K562 (cell line): Measurements from ENCODE around the gene ATP13A5. TPM values are rescaled to one million over a fixed set of nuclear protein-coding genes. Genes with fewer than 3 reads are reported as not detected.

ENCODE experiments used
- ATAC-seq: fragments of 200-7000 bp; cut with Tn5 transposase; 3 replicates; pipeline ENCODE4 v1.9.1; 2020; ENCODE audit warnings: moderate library complexity
- BruUV-seq: library from RNA; stranded (reverse); fragments of 400-500 nt; replicated peaks from 2 replicates; lab custom pipeline; 2021; lab: Mats Ljungman, UMichigan
- CTCF ChIA-PET: fragments of 300-600 bp; formaldehyde crosslinking; extraction: SDS; loops from one replicate; lab custom pipeline; 2021; ENCODE audit warnings: low intra/inter-chr PET ratio; lab: Yijun Ruan, JAX
- POLR2A ChIA-PET: fragments of 300-600, 350-650 bp; sonication (Branson Sonifier 250); formaldehyde crosslinking; extraction: SDS; loops from one replicate; lab custom pipeline; 2021; ENCODE audit warnings: antibody characterized with exemption, inconsistent platforms; lab: Yijun Ruan, JAX
- DNase-seq, 4 experiments: peaks; one replicate each; pipeline versions ENCODE4 v3.0.0 to v3.0.0-alpha.2; 2011 to 2018; ENCODE audit warnings: low spot score in 3 of 4, mixed read lengths in 3 of 4; ENCODE audit errors: extremely low read depth in 1 of 4
- FAIRE-seq: peaks from 2 replicates; lab custom pipeline; 2011; peaks lifted over from hg19 to GRCh38; lab: Jason Lieb, UNC
- H2AFZ ChIP-seq: 2 replicates; pipeline ENCODE4 v1.6.0; 2011; ENCODE audit warnings: low read depth, low read length, control low read depth, inconsistent platforms
- H3K27ac ChIP-seq: fragments of 200-600 bp; 3 replicates; pipeline ENCODE4 v1.8.0; 2011; ENCODE audit warnings: low read depth, mild to moderate bottlenecking, control low read depth, inconsistent platforms, low read length, moderate library complexity, mixed read lengths; ENCODE audit errors: extremely low read depth
- H3K27me3 ChIP-seq, 2 experiments: fragments of 300-600 bp in 1 of 2; 2 replicates in 1 of 2; 3 replicates in 1 of 2; pipeline versions ENCODE4 v1.6.0 to v1.8.0; 2011; ENCODE audit warnings: inconsistent platforms in 2 of 2, low read length in 2 of 2, mild to moderate bottlenecking in 1 of 2, mixed read lengths in 1 of 2, moderate library complexity in 1 of 2; ENCODE audit not compliant: control insufficient read depth in 2 of 2, insufficient read depth in 2 of 2
- H3K36me3 ChIP-seq: fragments of 300-600 bp; 3 replicates; pipeline ENCODE4 v1.8.0; 2011; ENCODE audit warnings: mild to moderate bottlenecking, low read length, inconsistent platforms; ENCODE audit not compliant: control insufficient read depth, insufficient read depth
- H3K4me1 ChIP-seq, 2 experiments: fragments of 200-600 bp in 1 of 2; replicated peaks in 1 of 2; 2 replicates in 1 of 2; 3 replicates in 1 of 2; pipeline versions ENCODE4 v1.5.1 to v1.8.0; 2011; ENCODE audit warnings: inconsistent platforms in 2 of 2, low read length in 2 of 2, mild to moderate bottlenecking in 1 of 2, mixed read lengths in 1 of 2, moderate library complexity in 1 of 2; ENCODE audit not compliant: control insufficient read depth in 2 of 2, insufficient read depth in 2 of 2
- H3K4me2 ChIP-seq: 2 replicates; pipeline ENCODE4 v1.6.1; 2011; ENCODE audit warnings: low read length, control low read depth, inconsistent platforms, mixed read lengths; ENCODE audit not compliant: insufficient read depth
- H3K4me3 ChIP-seq: fragments of 200-600 bp; sonication (generic), shearing (Covaris generic); 2 replicates; pipeline ENCODE4 v1.5.1; 2016; ENCODE audit warnings: control low read depth, inconsistent platforms
- H3K79me2 ChIP-seq: fragments of 200-600 bp; 3 replicates; pipeline ENCODE4 v1.8.0; 2011; ENCODE audit warnings: low read length, inconsistent platforms; ENCODE audit not compliant: control insufficient read depth, insufficient read depth
- H3K9ac ChIP-seq, 2 experiments: 2 replicates each; pipeline versions ENCODE4 v1.6.0 to v1.6.1; 2011; ENCODE audit warnings: low read depth in 2 of 2, low read length in 2 of 2, control low read depth in 1 of 2, inconsistent platforms in 1 of 2, mild to moderate bottlenecking in 1 of 2, mixed read lengths in 1 of 2; ENCODE audit not compliant: insufficient read depth in 1 of 2
- H3K9me1 ChIP-seq: one replicate; pipeline ENCODE4 v1.6.0; 2011; ENCODE audit warnings: inconsistent platforms, mild to moderate bottlenecking, low read length, moderate library complexity; ENCODE audit not compliant: control insufficient read depth, insufficient read depth
- H3K9me3 ChIP-seq: replicated peaks from 2 replicates; pipeline ENCODE4 v1.5.1; 2011; ENCODE audit warnings: low read depth, low read length, inconsistent platforms; ENCODE audit not compliant: control insufficient read depth, insufficient read depth
- H4K20me1 ChIP-seq: replicated peaks from 2 replicates; pipeline ENCODE4 v1.6.1; 2011; ENCODE audit warnings: low read length, inconsistent platforms, mixed read lengths; ENCODE audit not compliant: control insufficient read depth, insufficient read depth
- NR3C1 ChIP-seq: sonication (generic); formaldehyde crosslinking; IDR thresholded peaks from 2 replicates; pipeline ENCODE4 v1.8.1; 2022; ENCODE audit warnings: missing genetic modification reagents
- POLR3G ChIP-seq: IDR thresholded peaks from 2 replicates; pipeline ENCODE4 v1.6.1; 2011; ENCODE audit not compliant: insufficient read length, insufficient replicate concordance; ENCODE audit errors: extremely low read depth
- SETDB1 ChIP-seq: IDR thresholded peaks from one replicate; pipeline ENCODE4 v1.6.1; 2012; ENCODE audit warnings: low read length, control low read depth, inconsistent platforms
- XRCC3 ChIP-seq: fragments of 450-650 bp; IDR thresholded peaks from 2 replicates; pipeline ENCODE4 v1.6.1; 2017; ENCODE audit warnings: mild to moderate bottlenecking, moderate library complexity
- ZFP1 ChIP-seq: fragments of 450-650 bp; formaldehyde crosslinking; IDR thresholded peaks from 2 replicates; pipeline ENCODE4 v1.4.0; 2020; ENCODE audit warnings: mild to moderate bottlenecking, mixed read lengths
- ZFPM2 ChIP-seq: fragments of 250-450 bp; sonication (Bioruptor Pico); IDR thresholded peaks from 2 replicates; pipeline ENCODE4 v1.5.1; 2022; ENCODE audit warnings: mild to moderate bottlenecking
- ZNF143 ChIP-seq: sonication (generic); formaldehyde crosslinking; IDR thresholded peaks from 2 replicates; pipeline ENCODE4 v1.9.0; 2022; ENCODE audit warnings: mild to moderate bottlenecking, missing genetic modification reagents
- ZNF707 ChIP-seq: fragments of 250-450 bp; sonication (Bioruptor Pico); conservative IDR thresholded peaks from 2 replicates; pipeline ENCODE4 v1.8.0; 2022; ENCODE audit warnings: inconsistent platforms, mild to moderate bottlenecking, moderate library complexity
- ZNF830 ChIP-seq: fragments of 250-450 bp; sonication (Bioruptor Pico); IDR thresholded peaks from 2 replicates; pipeline ENCODE4 v1.5.0; 2021; ENCODE audit warnings: mild to moderate bottlenecking
- whole genome bisulfite sequencing: fragments of 100-300 bp; shearing (Covaris generic); methylation state at CpG from one replicate; pipeline ENCODE4 v1.1.6; 2016; ENCODE audit warnings: low coverage, mixed read lengths; ENCODE audit not compliant: insufficient coverage; ENCODE audit errors: missing lambda C conversion rate; 5-methylcytosine and 5-hydroxymethylcytosine counted together
- in situ Hi-C: fragments of 300-500 bp; cut with MboI; formaldehyde crosslinking; loops from 4 replicates; pipeline ENCODE4 v1.15.0; 2018; ENCODE audit warnings: inconsistent platforms, mixed read lengths
- intact Hi-C: fragments of 100-400 bp; cut with micrococcal nuclease; formaldehyde crosslinking; loops from 2 replicates; pipeline ENCODE4 v1.14.2; 2022
- polyA plus RNA-seq, 8 experiments: library from polyadenylated mRNA; depleted of rRNA in 4 of 8; stranded (reverse) in 5 of 8; unstranded in 3 of 8; fragments of >200 nt; fragmentation: Nextera tagmentation in 2 of 8; fragmentation: Illumina TruSeq in 1 of 8; extraction: Ambion mirVana in 2 of 8; extraction: Trizol in 1 of 8; gene quantifications; 2 replicates each; pipeline versions ENCODE4 v1.2.1 to v1.2.3, GENCODE V29; 2011 to 2014; ENCODE audit warnings: inconsistent platforms in 1 of 8, missing spikeins in 1 of 8
- total RNA-seq, 7 experiments: library from RNA; depleted of rRNA in 6 of 7; stranded (reverse); fragments of >200 nt in 6 of 7; fragmentation: Illumina TruSeq in 2 of 7; extraction: Trizol in 2 of 7; gene quantifications; 2 replicates each; pipeline versions ENCODE4 v1.2.1 to v1.2.3, GENCODE V29; 2011 to 2021; ENCODE audit warnings: low replicate concordance in 1 of 7

The ATP13A5 gene
- total and polyA plus RNA-seq, 9 of the 15 experiments (the other 6 are each of a cell fraction or from before 2014, with no cell fraction given): not detected

DNA sequence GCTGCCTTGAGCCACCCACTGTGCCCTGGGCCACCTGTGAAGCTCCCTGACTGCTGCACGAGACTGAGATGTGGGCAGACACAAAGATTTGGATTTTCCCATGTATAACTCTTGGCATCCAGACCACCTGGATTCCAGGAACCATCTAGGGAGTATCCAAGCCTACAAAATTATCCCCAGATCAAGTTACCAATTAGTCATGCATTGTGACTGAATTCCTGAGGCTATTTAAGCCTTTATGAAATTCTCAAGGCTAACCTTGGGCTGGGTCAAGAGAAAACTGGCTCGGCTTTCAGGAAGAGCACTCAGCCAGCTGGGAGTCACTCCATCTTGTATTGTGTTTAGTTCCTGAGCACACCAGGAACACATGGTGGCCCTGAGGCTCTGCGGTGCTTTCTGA is 13.3 kb upstream of the ATP13A5 start:
- H3K36me3 ChIP-seq: no peaks in the 10 kb centered on the region
- CTCF ChIA-PET: no interaction called here
- no peak for TF ChIP-seq SETDB1
- TF ChIP-seq ZFP1 (CRISPR knock-in tag): no peak
- no peak for TF ChIP-seq POLR3G
- no peak for TF ChIP-seq ZFPM2 (CRISPR knock-in tag)
- no peak for TF ChIP-seq ZNF707 (CRISPR knock-in tag)
- no peak for TF ChIP-seq NR3C1 (CRISPR knock-in tag)
- TF ChIP-seq ZNF143 (CRISPR knock-in tag): no peak
- no peak for TF ChIP-seq XRCC3
- in situ Hi-C loops (no loop called here), intact Hi-C loops (no loop called here)
- no peak overlapping the region for H3K4me2 ChIP-seq
- BruUV-seq: no TSS peak
- H3K9me3 ChIP-seq: no peaks in the 10 kb centered on the region
- no peaks in the 10 kb centered on the region for H3K9me1 ChIP-seq
- DNase-seq: no peak
- no peaks in the 10 kb centered on the region for H3K4me1 ChIP-seq
- no peak overlapping the region for H2AFZ ChIP-seq
- H3K4me3 ChIP-seq: no peak overlapping the region
- H3K27ac ChIP-seq: no peak overlapping the region
- 0% methylated on average over 3 of the region's 3 CpGs for WGBS
- POLR2A ChIA-PET: no interaction called here
- no peak for FAIRE-seq
- H3K9ac ChIP-seq: no peak overlapping the region
- ATAC-seq: no peak
- H3K79me2 ChIP-seq: no peaks in the 10 kb centered on the region
- peaks cover 0 to 7% of the 10 kb centered on the region in 2 experiments; a peak in 2 of 5 replicates for H3K27me3 ChIP-seq
- no peaks in the 10 kb centered on the region for H4K20me1 ChIP-seq

DNA sequence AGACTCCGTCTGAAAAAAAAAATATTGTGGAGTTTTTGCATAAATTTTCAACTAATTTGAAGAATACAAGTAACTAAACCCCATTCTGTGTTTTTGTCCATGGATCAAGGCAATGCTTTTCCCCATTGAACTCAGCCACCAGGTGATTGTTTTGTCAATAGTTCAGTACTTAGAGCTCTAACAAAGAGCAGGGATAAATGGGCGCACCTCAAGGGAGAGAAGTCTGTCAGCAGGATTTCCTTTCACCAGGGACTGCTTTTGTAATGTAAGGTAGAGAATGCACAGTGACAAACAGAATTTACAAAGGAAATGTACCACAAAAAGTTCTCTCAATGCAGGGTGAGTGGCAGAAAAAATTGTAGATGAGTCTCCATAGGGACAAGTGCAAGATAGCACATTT is 10.8 kb upstream of the ATP13A5 start:
- Histone ChIP-seq H2AFZ (no peak overlapping the region), H3K4me2 (no peak overlapping the region), H3K9me3 (no peaks in the 10 kb centered on the region), H3K79me2 (no peaks in the 10 kb centered on the region), H4K20me1 (no peaks in the 10 kb centered on the region), H3K27ac (no peak overlapping the region), H3K36me3 (no peaks in the 10 kb centered on the region), H3K27me3 (peaks cover 4 to 9% of the 10 kb centered on the region in 2 experiments; a peak in 2 of 5 replicates), H3K9ac (no peak overlapping the region), H3K4me3 (no peak overlapping the region), H3K4me1 (no peaks in the 10 kb centered on the region), H3K9me1 (no peaks in the 10 kb centered on the region)
- no TSS peak for BruUV-seq
- TF ChIP-seq ZNF830: no peak
- POLR2A ChIA-PET: no interaction called here
- WGBS: 0% methylated on average over 2 of the region's 2 CpGs
- intact Hi-C loops (no loop called here), in situ Hi-C loops (no loop called here)
- DNase-seq: no peak
- ATAC-seq: no peak
- no peak for FAIRE-seq
- CTCF ChIA-PET: no interaction called here
